Measurements from ENCODE around the gene MAMSTR.
A peak's percentile ranks its signal among the peaks of the same experiment; 100 is the strongest.

The MAMSTR gene

GRCh38 chr19:48746110-48746509, 26.6 kb upstream of the MAMSTR start:
- no peak for DNase-seq (ENCODE audit: low read depth)

GRCh38 chr19:48745208-48745995, 25.9 kb upstream of the MAMSTR start:
- DNase-seq (ENCODE audit: low read depth): peak; percentile 81

- DNase-seq (ENCODE audit: low read depth): no peak
These were observed 22.6 kb upstream of the MAMSTR start for GRCh38 chr19:48742096-48742495.

- DNase-seq (ENCODE audit: low read depth): no peak
These were observed 21.8 kb upstream of the MAMSTR start for GRCh38 chr19:48741129-48741999.

- no peak for DNase-seq (ENCODE audit: low read depth)
These were observed 20.8 kb upstream of the MAMSTR start, which contains the start of gene RASIP1 for GRCh38 chr19:48740164-48740972. RASIP1 (minus strand) TSS chr19:48740610; CDS start chr19:48740282, 328 bp downstream.

GRCh38 chr19:48739404-48740163, 20.1 kb upstream of the MAMSTR start:
- DNase-seq (ENCODE audit: low read depth): no peak

GRCh38 chr19:48738557-48739403, 19.3 kb upstream of the MAMSTR start:
- DNase-seq (ENCODE audit: low read depth): peak; percentile 83

- no peak for DNase-seq (ENCODE audit: low read depth)
These were observed 18.0 kb upstream of the MAMSTR start for GRCh38 chr19:48737360-48737998.

GRCh38 chr19:48735031-48735615, 15.6 kb upstream of the MAMSTR start:
- DNase-seq (ENCODE audit: low read depth): peak; percentile 39

GRCh38 chr19:48734625-48735024, 15.1 kb upstream of the MAMSTR start:
- DNase-seq (ENCODE audit: low read depth): no peak

- no peak for DNase-seq (ENCODE audit: low read depth)
These were observed 11.9 kb upstream of the MAMSTR start for GRCh38 chr19:48731452-48731851.

- DNase-seq (ENCODE audit: low read depth): no peak
These were observed 9.6 kb upstream of the MAMSTR start for GRCh38 chr19:48728911-48729664.

GRCh38 chr19:48726556-48726955, 7.0 kb upstream of the MAMSTR start:
- DNase-seq (ENCODE audit: low read depth): no peak

- peak; percentile 94 for DNase-seq (ENCODE audit: low read depth)
These were observed 5.5 kb upstream of the MAMSTR start for GRCh38 chr19:48724796-48725753.

- DNase-seq (ENCODE audit: low read depth): no peak
These were observed 2.7 kb upstream of the MAMSTR start for GRCh38 chr19:48722196-48722708.

GRCh38 chr19:48720613-48721296, 1.2 kb upstream of the MAMSTR start:
- peak; percentile 100 for DNase-seq (ENCODE audit: low read depth)

GRCh38 chr19:48720251-48720612, 707 bp upstream of the MAMSTR start:
- no peak for DNase-seq (ENCODE audit: low read depth)
